ENCODE data around the gene STIL. TPM values are rescaled to one million over a fixed set of nuclear protein-coding genes. Genes with fewer than 3 reads are reported as not detected.

Gene STIL
- total RNA-seq, 2 experiments from 2014 or later: 44.0 to 51.3 TPM

DNA sequence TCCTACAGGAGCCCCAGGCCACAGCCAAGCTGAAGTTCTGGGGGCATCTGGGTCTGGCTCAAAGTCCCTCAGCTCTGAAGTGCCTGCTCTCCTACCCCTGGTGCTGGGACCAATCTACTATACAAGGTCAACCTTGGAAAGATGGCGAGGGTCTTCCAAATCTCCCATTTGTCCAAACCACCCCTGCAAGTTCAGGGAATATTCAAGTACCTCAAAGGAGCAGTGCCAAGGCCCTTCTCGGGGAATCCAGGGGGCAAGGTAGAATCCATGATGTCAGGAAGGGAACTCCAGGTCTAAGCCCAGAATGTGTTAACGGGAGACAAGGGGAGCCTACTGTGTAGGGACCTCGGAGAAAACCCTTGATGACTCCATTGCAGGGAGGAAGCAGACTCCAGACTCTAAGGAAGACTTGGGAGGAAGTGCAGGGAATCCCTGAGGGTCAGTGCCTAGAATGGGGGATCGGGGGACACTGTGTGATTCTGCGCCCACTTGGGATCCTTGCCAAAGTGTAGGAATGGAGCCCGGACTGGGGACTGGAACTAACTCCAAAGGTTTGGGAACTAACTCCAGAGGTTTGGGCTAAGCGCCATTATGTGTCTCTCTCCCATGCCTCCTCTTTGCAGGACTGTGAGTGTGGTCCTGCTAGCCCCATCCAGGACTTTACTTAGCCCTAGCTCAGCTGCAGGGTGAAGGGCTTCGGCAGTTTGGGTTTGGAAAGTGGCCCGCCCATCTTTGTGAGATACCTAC lies 90.6 kb downstream of the STIL start:
- POLR2A ChIA-PET: no interaction called here
- Mint-ChIP-seq H3K9me3 (no peaks in the 10 kb centered on the region), H3K27me3 (peaks cover 32% of the 10 kb centered on the region), H3K4me1 (peaks cover 2% of the 10 kb centered on the region), H3K4me3 (no peak overlapping the region), H3K36me3 (ENCODE audit: low read depth) (no peaks in the 10 kb centered on the region), H3K27ac (no peak overlapping the region)
- DNase-seq: no peak
- CTCF ChIA-PET: no interaction called here

DNA sequence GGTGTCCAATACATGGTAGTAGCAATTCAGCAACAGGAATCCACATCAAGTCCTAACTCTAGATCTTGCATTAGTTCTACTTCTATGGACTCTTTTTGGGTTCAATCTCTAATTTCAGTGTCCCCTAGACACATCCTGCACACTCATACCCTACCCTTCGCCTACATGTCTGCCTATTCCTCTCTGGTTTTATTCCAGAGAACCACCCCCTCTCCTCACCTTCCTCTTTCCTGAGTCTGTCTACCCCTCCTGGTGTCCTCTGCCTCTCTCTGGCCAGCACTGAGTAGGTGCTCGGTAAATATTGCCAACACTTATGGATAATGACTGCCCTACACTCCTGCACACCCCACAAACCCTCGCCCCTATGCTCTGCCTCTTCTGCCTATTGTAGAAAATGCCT lies 91.5 kb downstream of the STIL start:
- Mint-ChIP-seq H3K36me3 (ENCODE audit: low read depth) (no peaks in the 10 kb centered on the region), H3K9me3 (no peaks in the 10 kb centered on the region), H3K27me3 (peaks cover 23% of the 10 kb centered on the region), H3K4me3 (no peak overlapping the region), H3K27ac (no peak overlapping the region), H3K4me1 (peaks cover 2% of the 10 kb centered on the region)
- no peak for DNase-seq
- ChIA-PET CTCF (interaction anchor here (1.2 kb wide), 1 partner anchor 24 kb away, joined by 4 read pairs; no protein-coding TSS in a partner anchor), POLR2A (no interaction called here)

GRCh38 chr1:47219590-47220220 lies 94.2 kb downstream of the STIL start:
- H3K4me1 Mint-ChIP-seq: no peaks in the 10 kb centered on the region
- ChIA-PET POLR2A (no interaction called here), CTCF (interaction anchor here (0.6 kb wide), 1 partner anchor 8 kb away, joined by 4 read pairs; no protein-coding TSS in a partner anchor)
- no peaks in the 10 kb centered on the region for H3K36me3 Mint-ChIP-seq (ENCODE audit: low read depth)
- DNase-seq: no peak
- H3K27me3 Mint-ChIP-seq: peaks cover 5% of the 10 kb centered on the region
- H3K27ac Mint-ChIP-seq: no peak overlapping the region
- no peaks in the 10 kb centered on the region for H3K9me3 Mint-ChIP-seq
- no peak overlapping the region for H3K4me3 Mint-ChIP-seq

DNA sequence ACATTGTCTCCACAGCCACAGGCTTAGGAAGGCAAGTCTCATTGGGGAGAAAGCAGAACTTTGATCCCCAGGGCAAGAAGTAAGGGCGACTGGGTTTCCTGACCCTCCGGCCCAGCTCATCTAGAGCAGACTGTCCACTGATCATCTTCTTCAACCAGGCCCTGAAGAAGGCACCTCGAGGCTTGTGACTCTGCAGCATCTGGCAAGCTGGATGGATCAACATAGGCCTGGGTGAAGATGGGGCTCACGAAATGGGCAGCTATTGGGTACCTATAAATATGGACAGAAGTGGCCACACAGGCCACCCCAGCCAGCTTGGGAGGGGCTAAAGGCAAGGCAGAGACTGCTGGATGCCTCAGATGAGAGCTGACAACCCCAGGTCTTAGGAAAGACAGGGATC lies 94.9 kb downstream of the STIL start:
- Mint-ChIP-seq H3K27me3 (peaks cover 5% of the 10 kb centered on the region), H3K4me1 (no peaks in the 10 kb centered on the region), H3K4me3 (no peak overlapping the region), H3K9me3 (no peaks in the 10 kb centered on the region), H3K27ac (no peak overlapping the region), H3K36me3 (ENCODE audit: low read depth) (no peaks in the 10 kb centered on the region)
- CTCF ChIA-PET: interaction anchor here (0.6 kb wide), 1 partner anchor 9 kb away, joined by 4 read pairs; no protein-coding TSS in a partner anchor
- no peak for DNase-seq
- POLR2A ChIA-PET: no interaction called here

GRCh38 chr1:47216278-47217059 lies 97.5 kb downstream of the STIL start:
- Mint-ChIP-seq H3K27me3 (no peaks in the 10 kb centered on the region), H3K4me3 (no peak overlapping the region), H3K4me1 (peaks cover 3% of the 10 kb centered on the region), H3K36me3 (ENCODE audit: low read depth) (no peaks in the 10 kb centered on the region), H3K9me3 (no peaks in the 10 kb centered on the region), H3K27ac (no peak overlapping the region)
- ChIA-PET CTCF (no interaction called here), POLR2A (no interaction called here)
- no peak for DNase-seq

GRCh38 chr1:47215713-47216112 lies 98.2 kb downstream of the STIL start:
- DNase-seq: no peak
- Mint-ChIP-seq H3K27ac (no peak overlapping the region), H3K27me3 (no peaks in the 10 kb centered on the region), H3K4me3 (no peak overlapping the region), H3K9me3 (no peaks in the 10 kb centered on the region), H3K4me1 (peaks cover 3% of the 10 kb centered on the region), H3K36me3 (ENCODE audit: low read depth) (no peaks in the 10 kb centered on the region)
- CTCF ChIA-PET: no interaction called here
- POLR2A ChIA-PET: no interaction called here

GRCh38 chr1:47214549-47214948 lies 99.4 kb downstream of the STIL start:
- POLR2A ChIA-PET: no interaction called here
- CTCF ChIA-PET: no interaction called here
- no peak for DNase-seq
- Mint-ChIP-seq H3K36me3 (ENCODE audit: low read depth) (no peaks in the 10 kb centered on the region), H3K27me3 (no peaks in the 10 kb centered on the region), H3K27ac (no peak overlapping the region), H3K4me3 (no peak overlapping the region), H3K4me1 (peaks cover 3% of the 10 kb centered on the region), H3K9me3 (no peaks in the 10 kb centered on the region)

DNA sequence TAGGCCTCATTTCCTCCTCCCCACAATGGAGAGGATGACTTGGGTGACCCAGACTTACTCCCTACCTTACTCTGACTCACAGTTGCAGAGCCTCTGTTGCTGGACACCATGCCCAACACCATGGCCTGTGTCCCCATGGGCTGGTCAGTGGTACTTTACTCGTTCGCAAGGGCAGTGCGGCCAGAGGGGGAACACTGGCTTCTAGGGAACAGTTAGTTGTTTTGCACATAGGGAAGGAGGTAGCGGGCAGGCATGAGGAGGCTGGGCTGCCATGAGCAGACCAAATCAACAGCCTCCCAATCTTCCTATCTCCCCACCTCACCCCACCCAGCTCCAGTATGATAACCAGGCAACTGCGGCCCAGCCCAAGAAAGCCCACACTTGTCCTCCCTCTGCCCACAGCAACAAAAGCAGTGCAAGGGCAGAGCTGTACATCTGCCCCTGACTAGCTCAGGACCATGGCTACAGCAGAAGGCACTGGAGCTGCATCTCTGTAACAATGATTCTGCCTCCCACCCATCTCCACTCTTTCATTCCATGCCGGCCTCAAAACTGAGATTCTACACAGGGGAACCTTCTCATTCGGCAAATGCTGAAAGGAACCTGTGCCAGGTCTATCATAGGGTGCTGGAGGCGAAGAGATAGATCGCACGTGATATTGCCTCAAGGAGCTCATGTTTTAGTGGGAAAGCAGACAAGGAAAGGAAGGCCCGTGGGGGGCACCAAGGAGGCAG lies 100.5 kb downstream of the STIL start:
- H3K27ac Mint-ChIP-seq: no peak overlapping the region
- no peak for DNase-seq
- no peaks in the 10 kb centered on the region for H3K27me3 Mint-ChIP-seq
- ChIA-PET POLR2A (no interaction called here), CTCF (interaction anchor here (0.5 to 2.9 kb wide), 4 partner anchors 20 to 223 kb away, joined by 3 to 7 read pairs (median 3); no protein-coding TSS in a partner anchor)
- H3K36me3 Mint-ChIP-seq (ENCODE audit: low read depth): no peaks in the 10 kb centered on the region
- H3K4me1 Mint-ChIP-seq: peaks cover 3% of the 10 kb centered on the region
- no peak overlapping the region for H3K4me3 Mint-ChIP-seq
- H3K9me3 Mint-ChIP-seq: no peaks in the 10 kb centered on the region

DNA sequence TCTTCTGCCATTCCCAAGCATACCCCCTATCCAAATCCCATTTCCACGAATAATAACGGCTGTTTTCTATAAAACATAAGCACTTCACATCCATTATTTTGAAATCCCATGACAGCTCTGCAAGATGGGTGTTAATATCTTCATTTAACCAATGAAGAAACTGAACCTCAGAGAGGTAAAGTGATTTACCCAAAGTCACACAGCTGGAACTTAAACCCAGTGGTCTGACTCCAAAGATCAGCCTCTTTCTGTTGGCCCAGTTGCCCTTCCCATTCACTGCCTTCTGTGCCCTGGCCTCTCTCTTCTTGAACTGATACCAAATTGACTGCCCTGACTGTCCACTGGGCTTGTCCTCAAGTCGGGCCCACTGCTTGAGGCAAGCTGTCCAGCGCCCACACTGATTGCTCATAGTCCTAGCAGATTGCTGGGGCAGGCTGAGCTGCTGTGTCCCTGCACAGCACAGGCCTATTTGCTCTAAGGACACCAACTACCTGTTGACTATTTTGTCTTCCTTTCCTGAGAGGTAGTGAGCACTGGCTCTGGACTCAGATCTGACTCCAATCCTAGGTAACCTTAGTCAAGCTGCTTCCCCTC lies 101.2 kb downstream of the STIL start:
- no peak overlapping the region for H3K4me3 Mint-ChIP-seq
- no peaks in the 10 kb centered on the region for H3K36me3 Mint-ChIP-seq (ENCODE audit: low read depth)
- ChIA-PET POLR2A (no interaction called here), CTCF (interaction anchor here (0.5 to 2.9 kb wide), 5 partner anchors 20 to 224 kb away, joined by 3 to 7 read pairs (median 3); no protein-coding TSS in a partner anchor)
- H3K27ac Mint-ChIP-seq: no peak overlapping the region
- H3K9me3 Mint-ChIP-seq: no peaks in the 10 kb centered on the region
- DNase-seq: no peak
- no peaks in the 10 kb centered on the region for H3K27me3 Mint-ChIP-seq
- peaks cover 3% of the 10 kb centered on the region for H3K4me1 Mint-ChIP-seq

DNA sequence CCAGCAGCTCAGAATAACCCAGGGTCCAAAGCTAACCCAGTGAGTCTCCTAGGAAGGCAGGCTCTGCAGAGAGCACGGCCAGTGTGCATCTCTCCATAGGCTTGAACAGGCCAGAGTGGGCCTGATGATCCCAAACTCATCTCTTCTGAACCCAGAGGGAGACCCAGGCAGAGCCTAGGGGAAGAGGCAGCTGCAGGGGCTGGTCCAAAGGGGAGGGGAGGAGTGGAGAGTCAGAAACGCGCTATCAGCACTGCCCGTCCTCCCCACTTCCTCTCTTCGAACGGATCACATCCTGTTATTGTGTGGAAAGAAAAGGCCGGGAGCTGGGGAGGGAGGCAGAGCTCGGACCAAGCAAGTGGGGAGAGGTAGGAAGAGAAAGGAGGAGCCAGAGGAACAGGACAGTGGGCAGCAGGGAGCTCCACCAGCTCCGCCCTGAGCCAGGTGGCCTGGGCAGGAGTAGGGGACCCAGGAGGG lies 102.1 kb downstream of the STIL start:
- Mint-ChIP-seq H3K27ac (no peak overlapping the region), H3K4me1 (peaks cover 3% of the 10 kb centered on the region), H3K4me3 (no peak overlapping the region), H3K36me3 (ENCODE audit: low read depth) (no peaks in the 10 kb centered on the region), H3K9me3 (no peaks in the 10 kb centered on the region), H3K27me3 (no peaks in the 10 kb centered on the region)
- POLR2A ChIA-PET: no interaction called here
- CTCF ChIA-PET: interaction anchor here (0.6 to 2.9 kb wide), 3 partner anchors 19 to 31 kb away, joined by 3 to 7 read pairs (median 4); no protein-coding TSS in a partner anchor
- DNase-seq: no peak

DNA sequence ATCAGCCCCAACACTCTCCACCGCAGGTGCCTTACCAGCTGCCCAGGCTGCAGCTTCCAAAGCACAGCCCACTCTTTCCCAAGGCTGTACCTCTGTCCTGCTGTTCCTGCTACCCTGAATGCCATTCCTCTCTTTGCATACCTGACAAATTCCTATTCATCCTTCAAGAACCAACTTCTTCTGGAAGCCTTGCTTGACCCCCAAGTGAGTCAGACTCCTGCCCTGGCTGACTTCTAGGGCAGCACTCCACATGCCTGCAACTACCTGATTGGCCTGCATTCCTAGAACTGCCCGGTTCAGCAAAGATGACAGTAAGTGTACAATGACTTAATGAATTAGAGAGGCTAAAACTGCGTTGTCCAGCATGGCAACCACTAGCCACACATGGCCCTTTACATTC lies 103.3 kb downstream of the STIL start:
- POLR2A ChIA-PET: no interaction called here
- Mint-ChIP-seq H3K4me1 (peaks cover 3% of the 10 kb centered on the region), H3K4me3 (no peak overlapping the region), H3K27me3 (peaks cover 2% of the 10 kb centered on the region), H3K27ac (no peak overlapping the region), H3K9me3 (no peaks in the 10 kb centered on the region), H3K36me3 (ENCODE audit: low read depth) (no peaks in the 10 kb centered on the region)
- CTCF ChIA-PET: interaction anchor here (1.3 kb wide), 1 partner anchor 17 kb away, joined by 3 read pairs; no protein-coding TSS in a partner anchor
- DNase-seq: no peak

GRCh38 chr1:47209725-47210325 lies 104.1 kb downstream of the STIL start:
- POLR2A ChIA-PET: no interaction called here
- CTCF ChIA-PET: interaction anchor here (1.3 kb wide), 1 partner anchor 17 kb away, joined by 3 read pairs; no protein-coding TSS in a partner anchor
- Mint-ChIP-seq H3K27me3 (peaks cover 7% of the 10 kb centered on the region), H3K27ac (no peak overlapping the region), H3K9me3 (no peaks in the 10 kb centered on the region), H3K4me1 (peaks cover 3% of the 10 kb centered on the region), H3K36me3 (ENCODE audit: low read depth) (no peaks in the 10 kb centered on the region), H3K4me3 (no peak overlapping the region)
- DNase-seq: no peak
